ENCODE measurements around the gene LOC128125822.

LOC128125822 gene

DNA sequence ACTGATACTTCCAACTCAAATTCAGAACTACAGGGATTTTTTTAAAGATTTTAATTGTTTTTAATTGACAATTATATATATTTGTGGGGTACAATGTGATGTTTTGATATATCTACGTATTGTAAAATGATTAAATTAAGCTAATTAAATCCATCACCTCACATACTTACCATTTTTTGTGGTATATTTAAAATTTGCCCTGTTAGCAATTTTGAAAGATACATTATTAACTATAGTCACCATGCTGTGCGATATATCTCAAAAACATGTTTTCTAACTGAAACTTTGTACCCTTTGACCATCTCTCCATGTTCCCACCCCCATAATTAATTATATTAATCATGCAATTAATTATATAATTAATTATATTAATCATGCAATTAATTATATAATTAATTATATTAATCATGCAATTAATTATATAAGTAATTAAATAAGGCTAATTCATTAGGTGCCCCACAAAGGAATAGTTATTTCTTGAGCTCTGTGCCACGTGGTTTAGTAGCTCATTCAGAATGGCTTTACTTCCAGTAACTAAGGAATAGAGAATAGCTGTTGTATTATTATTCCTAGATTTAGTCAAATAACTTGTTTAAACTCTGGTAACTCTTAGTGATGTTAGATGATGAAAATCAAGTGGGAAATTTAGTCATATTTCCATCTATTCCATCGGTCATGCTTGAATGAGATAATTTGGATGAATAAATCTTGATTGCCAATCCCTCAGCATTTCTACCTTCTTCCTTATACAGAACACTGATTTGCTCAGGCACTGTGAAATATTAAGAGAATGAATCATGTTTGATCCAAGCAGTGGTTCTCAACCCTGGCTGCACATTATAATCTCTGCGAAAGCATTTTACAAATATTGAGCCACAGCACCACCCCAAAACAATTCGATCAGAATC, 25.1 kb downstream of the LOC128125822 start:
- ATAC-seq (ENCODE audit: low FRiP score) (peak; percentile 50), DNase-seq (ENCODE audit: low spot score) (no peak)
- TF ChIP-seq, protein P1, sequence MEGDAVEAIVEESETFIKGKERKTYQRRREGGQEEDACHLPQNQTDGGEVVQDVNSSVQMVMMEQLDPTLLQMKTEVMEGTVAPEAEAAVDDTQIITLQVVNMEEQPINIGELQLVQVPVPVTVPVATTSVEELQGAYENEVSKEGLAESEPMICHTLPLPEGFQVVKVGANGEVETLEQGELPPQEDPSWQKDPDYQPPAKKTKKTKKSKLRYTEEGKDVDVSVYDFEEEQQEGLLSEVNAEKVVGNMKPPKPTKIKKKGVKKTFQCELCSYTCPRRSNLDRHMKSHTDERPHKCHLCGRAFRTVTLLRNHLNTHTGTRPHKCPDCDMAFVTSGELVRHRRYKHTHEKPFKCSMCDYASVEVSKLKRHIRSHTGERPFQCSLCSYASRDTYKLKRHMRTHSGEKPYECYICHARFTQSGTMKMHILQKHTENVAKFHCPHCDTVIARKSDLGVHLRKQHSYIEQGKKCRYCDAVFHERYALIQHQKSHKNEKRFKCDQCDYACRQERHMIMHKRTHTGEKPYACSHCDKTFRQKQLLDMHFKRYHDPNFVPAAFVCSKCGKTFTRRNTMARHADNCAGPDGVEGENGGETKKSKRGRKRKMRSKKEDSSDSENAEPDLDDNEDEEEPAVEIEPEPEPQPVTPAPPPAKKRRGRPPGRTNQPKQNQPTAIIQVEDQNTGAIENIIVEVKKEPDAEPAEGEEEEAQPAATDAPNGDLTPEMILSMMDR (IDR thresholded peaks at IDR 0.05): no peak

DNA sequence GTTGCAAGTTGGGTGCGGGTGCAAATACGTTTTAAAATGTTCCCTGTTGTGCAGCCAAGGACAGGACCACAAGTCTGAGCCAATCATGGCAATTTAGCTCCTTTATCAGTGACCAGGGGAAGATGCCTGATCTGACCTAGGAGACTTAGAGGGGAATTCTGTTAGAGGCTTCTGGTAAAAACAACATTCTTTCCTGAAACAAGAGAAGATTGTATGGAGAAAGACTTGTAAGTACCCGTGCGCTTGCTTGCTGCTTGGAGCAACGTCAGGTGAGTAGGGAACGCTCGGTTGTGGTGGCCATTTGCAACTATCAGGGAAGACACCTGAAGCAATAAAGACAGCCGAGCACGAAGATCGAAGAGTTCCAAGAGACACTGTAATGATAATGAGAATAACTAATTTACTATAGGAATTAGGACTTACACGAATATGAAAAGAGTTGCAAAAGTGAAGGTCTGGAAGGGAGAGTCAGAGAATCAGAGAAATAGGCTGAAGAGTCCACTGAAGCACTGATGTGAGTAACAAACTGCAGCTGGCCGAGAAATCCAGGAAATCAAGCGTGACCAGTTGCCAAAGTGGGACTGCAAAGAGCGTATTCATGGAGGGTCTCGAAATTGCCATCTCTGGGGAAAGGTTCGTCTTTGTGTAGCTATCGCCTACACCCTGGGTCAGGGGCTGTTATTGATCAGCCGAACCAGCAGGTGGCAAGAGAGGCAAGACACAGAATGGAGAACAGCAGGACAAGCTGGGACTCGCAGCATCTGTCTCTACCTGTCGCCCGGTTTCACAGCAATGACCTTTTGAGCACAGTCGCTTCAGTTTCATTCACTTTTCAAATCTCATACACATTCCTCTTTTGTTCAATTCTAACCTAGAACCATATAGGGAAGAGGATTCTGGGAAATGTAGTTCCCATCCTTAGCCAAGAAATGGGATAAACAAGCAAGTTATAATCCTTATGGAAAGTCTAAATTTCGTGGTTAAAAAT, 26.1 kb downstream of the LOC128125822 start:
- no peak for DNase-seq (ENCODE audit: low spot score)

DNA sequence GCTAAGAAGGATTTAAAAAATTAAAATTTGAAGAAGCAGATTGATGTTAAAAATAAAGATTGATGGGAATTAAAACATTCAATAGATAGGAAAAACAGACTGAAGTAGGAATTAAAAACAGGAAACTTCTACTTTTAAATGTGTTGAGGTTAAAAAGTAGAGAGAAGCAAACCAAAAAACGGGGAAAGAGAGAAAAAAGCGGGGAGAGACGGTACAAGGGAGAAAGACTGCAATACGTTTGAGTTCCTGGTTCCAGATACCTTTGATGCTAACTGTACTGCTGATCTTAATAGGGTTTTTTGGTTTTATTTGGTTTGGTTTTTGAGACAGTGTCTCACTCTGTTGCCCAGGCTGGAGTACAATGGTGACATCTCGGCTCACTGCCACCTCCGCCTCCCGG, 27.0 kb downstream of the LOC128125822 start:
- no peak for DNase-seq (ENCODE audit: low spot score)
- ATAC-seq (ENCODE audit: low FRiP score): no peak
- TF ChIP-seq, protein P1 (IDR thresholded peaks at IDR 0.05): no peak

More for the DNA sequence above, 26.1 kb downstream of the LOC128125822 start:
- TF ChIP-seq, protein P1 (IDR thresholded peaks at IDR 0.05): peak in 1 of 3 donors; percentile 67
- peak; percentile 83 for ATAC-seq (ENCODE audit: low FRiP score)

DNA sequence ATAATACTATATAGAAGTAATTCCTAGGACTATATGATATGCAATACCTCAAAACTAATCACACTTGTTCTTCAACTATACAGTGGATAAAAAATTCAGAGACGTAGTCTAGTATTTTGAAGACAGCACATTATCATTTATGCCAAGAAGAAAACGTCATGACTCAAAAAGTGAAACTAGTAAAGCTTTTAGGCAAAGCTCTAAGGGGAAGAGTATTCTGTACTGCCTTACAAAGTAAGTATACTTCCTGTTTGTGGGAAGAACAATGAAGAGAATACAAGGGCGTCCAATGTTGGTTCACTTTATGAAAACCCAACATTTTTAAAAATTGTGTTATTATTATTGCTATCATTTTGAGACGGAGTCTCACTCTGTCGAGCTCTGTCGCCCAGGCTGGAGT, 27.9 kb downstream of the LOC128125822 start:
- ATAC-seq (ENCODE audit: low FRiP score) (no peak), DNase-seq (ENCODE audit: low spot score) (no peak)

DNA sequence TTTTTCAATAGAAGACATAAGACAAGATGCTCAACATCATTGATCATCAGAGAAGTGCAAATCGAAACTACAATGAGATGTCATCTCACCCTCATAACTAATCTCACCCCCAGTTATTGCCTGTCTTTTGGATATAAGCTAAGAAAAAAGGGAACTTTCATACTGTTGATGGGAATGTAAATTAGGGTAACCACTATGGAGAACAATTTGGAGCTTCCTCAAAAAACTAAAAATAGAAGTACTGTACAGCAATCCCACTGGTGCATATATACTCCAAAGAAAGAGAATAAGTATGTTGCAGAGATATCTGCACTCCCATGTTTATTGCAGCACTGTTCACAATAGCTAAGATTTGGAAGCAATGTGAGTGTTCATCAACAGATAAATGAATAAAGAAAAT, 37.0 kb downstream of the LOC128125822 start:
- DNase-seq (ENCODE audit: low spot score): no peak
- TF ChIP-seq, protein P1 (IDR thresholded peaks at IDR 0.05): no peak
- no peak for ATAC-seq (ENCODE audit: low FRiP score)

More for the DNA sequence above, 27.9 kb downstream of the LOC128125822 start:
- TF ChIP-seq, protein P1 (IDR thresholded peaks at IDR 0.05): no peak

DNA sequence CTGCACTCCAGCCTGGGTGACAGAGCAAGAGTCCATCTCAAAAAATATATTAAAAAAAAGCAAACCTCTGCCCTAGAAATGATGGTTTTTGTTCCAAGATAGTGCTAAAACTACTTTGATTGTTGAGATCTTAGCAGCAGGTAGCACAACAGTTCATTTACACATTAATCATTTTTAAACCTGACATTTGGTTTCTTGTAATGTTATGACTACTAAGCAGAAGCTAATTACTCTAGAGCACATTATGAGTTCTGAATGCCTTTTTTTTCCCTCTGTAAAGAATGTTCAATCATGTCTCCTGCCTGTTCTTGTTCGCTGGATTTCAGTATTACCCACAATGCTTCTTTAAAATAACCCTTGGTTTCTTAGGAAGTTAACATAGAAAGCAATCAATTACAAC, 38.7 kb downstream of the LOC128125822 start:
- DNase-seq (ENCODE audit: low spot score): no peak
- ATAC-seq (ENCODE audit: low FRiP score): no peak
- TF ChIP-seq, protein P1 (IDR thresholded peaks at IDR 0.05): no peak
